ENCODE measurements around the gene BRPF1.

DNA sequence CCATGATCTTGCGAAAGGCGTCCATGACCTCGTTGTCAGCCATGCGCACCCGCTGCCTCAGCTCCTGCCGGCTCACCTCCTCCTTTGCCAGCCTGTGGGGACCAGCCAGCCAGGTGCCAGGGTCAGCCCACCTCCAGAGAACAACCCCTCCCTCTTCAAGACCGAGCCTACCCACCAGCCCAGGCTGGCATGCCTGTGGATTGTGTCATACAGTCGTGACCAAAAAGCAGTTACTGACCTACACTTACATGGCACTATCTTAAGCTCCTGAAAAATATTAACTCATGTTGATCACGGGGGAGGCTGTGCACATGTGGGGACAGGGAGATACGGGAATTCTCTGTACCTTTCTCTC is 48.9 kb downstream of the BRPF1 start:
- TF ChIP-seq, protein P1, sequence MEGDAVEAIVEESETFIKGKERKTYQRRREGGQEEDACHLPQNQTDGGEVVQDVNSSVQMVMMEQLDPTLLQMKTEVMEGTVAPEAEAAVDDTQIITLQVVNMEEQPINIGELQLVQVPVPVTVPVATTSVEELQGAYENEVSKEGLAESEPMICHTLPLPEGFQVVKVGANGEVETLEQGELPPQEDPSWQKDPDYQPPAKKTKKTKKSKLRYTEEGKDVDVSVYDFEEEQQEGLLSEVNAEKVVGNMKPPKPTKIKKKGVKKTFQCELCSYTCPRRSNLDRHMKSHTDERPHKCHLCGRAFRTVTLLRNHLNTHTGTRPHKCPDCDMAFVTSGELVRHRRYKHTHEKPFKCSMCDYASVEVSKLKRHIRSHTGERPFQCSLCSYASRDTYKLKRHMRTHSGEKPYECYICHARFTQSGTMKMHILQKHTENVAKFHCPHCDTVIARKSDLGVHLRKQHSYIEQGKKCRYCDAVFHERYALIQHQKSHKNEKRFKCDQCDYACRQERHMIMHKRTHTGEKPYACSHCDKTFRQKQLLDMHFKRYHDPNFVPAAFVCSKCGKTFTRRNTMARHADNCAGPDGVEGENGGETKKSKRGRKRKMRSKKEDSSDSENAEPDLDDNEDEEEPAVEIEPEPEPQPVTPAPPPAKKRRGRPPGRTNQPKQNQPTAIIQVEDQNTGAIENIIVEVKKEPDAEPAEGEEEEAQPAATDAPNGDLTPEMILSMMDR (IDR thresholded peaks at IDR 0.05) = no peak
- TF ChIP-seq POLR2A (IDR thresholded peaks at IDR 0.05) = no peak

Measured in uterus (tissue), 2 donors.